GM03348 (cell line): ENCODE results near the gene NEK6.

Experiments used
- DNase-seq: peaks from one replicate; pipeline ENCODE4 v3.0.0; 2012; ENCODE audit warnings: low spot score

The NEK6 gene

GRCh38 chr9:124257844-124258606, at the start of gene NEK6:
Gene NEK6, plus strand, starts transcription at chr9:124257949. Its CDS starts 44,016 bp downstream, at chr9:124301965.
- DNase-seq = peak; percentile 88

- no peak for DNase-seq
Observed at GRCh38 chr9:124208571-124208970, 49.2 kb upstream of the NEK6 start.

GRCh38 chr9:124209279-124209678, 48.5 kb upstream of the NEK6 start:
- DNase-seq = no peak

GRCh38 chr9:124209774-124210173, 48.0 kb upstream of the NEK6 start:
- no peak for DNase-seq

GRCh38 chr9:124210697-124211096, 47.1 kb upstream of the NEK6 start:
- DNase-seq = no peak

- DNase-seq = peak; percentile 71
Observed at GRCh38 chr9:124212381-124213050, 45.2 kb upstream of the NEK6 start.

GRCh38 chr9:124213396-124213795, 44.4 kb upstream of the NEK6 start:
- DNase-seq = no peak

- no peak for DNase-seq
Observed at GRCh38 chr9:124214116-124214515, 43.6 kb upstream of the NEK6 start.

- no peak for DNase-seq
Observed at GRCh38 chr9:124214596-124215367, 43.0 kb upstream of the NEK6 start.

- DNase-seq = no peak
Observed at GRCh38 chr9:124215368-124215910, 42.3 kb upstream of the NEK6 start.

GRCh38 chr9:124215956-124216355, 41.8 kb upstream of the NEK6 start:
- DNase-seq = no peak

- DNase-seq = no peak
Observed at GRCh38 chr9:124216474-124217176, 41.1 kb upstream of the NEK6 start.

GRCh38 chr9:124217836-124218437, 39.8 kb upstream of the NEK6 start:
- DNase-seq = no peak

- peak; percentile 66 for DNase-seq
Observed at GRCh38 chr9:124218438-124218982, 39.2 kb upstream of the NEK6 start.

- no peak for DNase-seq
Observed at GRCh38 chr9:124218987-124219461, 38.7 kb upstream of the NEK6 start.

- peak; percentile 48 for DNase-seq
Observed at GRCh38 chr9:124220946-124221451, 36.8 kb upstream of the NEK6 start.

GRCh38 chr9:124221676-124222075, 36.1 kb upstream of the NEK6 start:
- no peak for DNase-seq

GRCh38 chr9:124222109-124222508, 35.6 kb upstream of the NEK6 start:
- DNase-seq = no peak

GRCh38 chr9:124222918-124223720, 34.6 kb upstream of the NEK6 start:
- DNase-seq = peak; percentile 57

- no peak for DNase-seq
Observed at GRCh38 chr9:124225945-124226344, 31.8 kb upstream of the NEK6 start.
